GM18858 (cell line): ENCODE results near the gene LYST.
"Not testable (repeated sequence)": the region's sequence is repeated elsewhere in the genome, so short reads cannot be mapped to it uniquely, and the experiment has no call there.

Experiments
- ATAC-seq: cut with Tn5 transposase; IDR thresholded peaks from one replicate; pipeline ENCODE4 v1.9.1; 2021; ENCODE audit not compliant: unreplicated experiment

LYST gene

DNA sequence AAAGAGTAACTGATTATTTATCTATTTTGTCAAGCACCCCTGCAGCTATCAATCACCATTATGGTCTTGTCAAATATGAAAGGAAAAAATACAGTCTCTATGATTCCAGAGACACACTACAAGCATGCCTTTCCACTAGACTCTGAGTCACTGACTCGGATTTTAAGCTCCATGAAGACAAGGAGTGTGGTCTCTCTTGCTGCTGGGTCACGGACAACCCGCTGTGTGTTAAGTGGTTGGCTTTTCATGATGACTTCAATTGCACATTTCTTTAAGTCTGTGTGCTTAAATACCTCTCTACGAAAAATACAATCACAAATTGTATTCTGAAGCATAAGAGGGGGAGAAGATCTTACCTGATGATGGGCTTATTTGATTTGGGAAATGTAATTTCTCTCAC lies 203.1 kb downstream of the LYST start:
- ATAC-seq, result no peak

DNA sequence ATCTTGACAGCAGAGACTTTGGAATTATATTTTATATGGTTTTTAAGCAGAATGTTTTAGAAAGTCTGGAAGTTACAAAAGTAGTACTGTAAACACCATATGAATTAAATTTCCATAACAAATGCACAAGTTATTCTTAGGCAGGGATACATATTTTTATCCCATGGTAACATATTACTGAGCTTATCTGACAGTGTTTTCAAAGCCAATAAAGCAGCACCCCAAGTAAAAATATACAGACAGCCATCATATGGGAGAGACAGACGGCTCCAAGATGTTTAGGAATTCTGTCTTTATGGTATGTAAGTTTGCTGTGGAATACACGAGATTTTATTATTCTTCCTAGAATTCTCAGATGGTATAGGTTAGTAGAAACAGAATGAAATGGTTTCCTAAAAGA lies 205.1 kb downstream of the LYST start:
- ATAC-seq, result no peak

DNA sequence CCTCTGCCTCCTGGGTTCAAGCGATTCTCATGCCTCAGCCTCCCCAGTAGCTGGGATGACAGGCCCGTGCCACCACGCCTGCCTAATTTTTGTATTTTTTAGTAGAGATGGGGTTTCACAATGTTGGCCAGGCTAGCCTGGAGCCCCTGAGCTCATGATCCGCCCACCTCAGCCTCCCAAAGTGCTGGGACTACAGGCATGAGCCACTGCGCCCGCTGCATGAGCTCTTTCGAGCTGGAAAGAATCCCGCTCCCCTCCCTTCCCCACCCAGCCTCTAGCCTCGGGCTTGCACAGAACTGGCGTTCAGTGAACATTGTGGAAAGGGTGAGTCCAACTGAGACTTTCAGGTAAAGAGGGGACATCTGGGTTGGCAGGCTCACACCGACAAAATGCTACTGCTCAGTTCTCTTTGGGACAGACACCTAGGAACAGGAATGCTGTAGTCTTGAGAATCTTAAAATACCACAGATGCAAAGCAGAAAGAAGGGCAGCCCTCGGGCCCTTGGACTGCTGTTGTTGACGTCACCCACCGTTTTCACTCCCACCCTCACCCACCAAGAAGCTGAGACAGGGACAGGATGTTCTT lies 207.4 kb downstream of the LYST start:
- no peak for ATAC-seq

DNA sequence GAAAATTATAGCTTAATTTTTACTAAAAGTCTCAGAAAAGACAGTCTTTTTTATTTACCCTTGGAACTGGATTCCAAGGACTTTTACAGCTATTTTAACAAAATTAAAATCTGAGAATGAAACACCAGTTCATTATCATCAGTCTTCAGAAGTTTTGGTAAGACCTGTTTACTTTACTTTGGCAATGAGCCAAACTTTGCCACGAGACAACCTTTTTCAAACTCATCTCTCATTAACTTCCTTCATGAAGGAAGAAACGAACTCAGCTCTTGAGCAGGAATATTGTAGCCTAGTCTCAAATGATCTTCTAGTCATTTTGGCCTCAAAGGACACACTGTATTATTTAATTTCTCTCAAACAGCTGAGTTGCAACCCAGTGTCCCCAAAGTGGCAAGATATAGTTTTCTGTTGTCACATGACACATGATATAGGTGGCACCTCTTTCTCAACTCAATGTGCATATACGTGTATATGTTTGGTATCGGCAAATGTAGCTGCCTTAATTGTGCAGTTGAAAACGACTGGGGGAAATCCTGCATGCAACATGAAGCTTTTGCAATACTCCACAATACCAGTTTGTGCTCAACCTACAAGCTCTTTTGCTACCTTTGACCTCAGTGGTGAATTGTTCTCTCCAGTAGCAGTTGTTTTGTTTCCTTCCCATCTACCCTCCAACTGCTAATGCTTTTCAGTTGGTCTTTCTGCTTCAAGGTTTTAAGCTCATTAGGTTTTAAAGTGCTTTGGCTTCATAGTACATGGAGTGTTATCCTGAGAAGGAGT lies 208.8 kb downstream of the LYST start:
- no peak for ATAC-seq

DNA sequence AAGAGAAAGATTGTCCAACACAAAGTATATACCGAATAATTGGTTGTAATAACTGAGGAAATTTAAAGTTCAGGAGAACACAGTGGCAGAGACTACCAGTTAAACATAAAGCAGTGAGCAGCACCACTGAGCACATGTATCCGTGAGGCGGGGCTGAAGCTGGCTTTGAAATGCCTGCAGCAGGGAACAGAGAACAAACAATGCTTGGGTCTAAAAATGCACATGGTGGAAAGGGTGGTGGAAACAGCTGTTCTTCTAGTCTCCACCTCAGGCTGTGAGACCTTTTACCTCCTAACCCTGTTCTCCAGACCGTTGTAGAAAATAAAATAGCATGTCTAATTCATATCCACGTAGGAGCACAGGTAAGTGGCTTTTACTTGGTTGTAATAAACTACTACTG lies 209.4 kb downstream of the LYST start:
- ATAC-seq, result no peak

DNA sequence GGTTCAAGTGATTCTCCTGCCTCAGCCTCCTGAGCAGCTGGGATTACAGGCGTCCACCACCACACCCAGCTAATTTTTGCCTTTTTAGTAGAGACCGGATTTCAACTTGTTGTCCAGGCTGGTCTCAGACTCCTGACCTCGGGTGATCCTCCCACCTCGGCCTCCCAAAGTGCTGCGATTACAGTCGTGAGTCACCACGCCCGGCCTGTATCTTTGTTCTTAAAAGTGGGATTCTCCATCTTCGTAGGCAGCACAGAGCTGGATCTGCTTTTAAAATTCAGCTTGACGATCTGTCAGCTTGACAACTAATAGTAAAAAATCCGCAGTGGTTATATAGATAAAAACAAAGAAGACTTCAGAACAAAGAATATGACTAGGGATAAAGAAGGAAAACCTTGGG lies 214.3 kb downstream of the LYST start:
- no peak for ATAC-seq

DNA sequence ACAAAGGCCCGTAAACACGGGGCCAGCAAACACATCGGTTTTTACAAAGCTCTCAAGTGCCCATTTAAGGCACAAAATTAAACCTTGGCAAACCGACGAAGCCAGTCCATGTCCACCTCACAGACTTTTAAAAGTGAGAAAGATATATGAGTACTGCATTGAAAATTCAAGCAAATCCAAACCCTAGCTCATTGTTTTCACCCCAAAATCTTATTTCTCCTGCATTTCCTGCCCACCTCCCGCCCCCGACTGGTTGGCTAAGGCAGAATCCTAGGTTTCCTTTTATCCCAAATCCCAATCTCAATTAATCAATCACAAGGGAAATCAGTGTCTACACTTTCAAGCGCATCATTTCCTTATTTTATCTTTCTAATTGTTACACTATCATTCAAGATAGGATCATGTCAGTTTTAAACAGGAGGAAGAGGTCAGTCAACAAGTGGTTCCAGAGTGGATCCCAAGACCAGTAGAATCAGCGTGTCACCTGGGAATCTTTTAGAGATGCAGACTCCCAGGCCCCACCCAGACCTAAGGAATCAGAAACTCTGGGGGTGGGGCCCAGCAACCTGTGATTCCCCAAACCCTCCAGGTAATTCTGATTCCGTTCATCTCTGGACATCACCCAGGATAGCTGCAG lies 215.4 kb downstream of the LYST start:
- no peak for ATAC-seq

DNA sequence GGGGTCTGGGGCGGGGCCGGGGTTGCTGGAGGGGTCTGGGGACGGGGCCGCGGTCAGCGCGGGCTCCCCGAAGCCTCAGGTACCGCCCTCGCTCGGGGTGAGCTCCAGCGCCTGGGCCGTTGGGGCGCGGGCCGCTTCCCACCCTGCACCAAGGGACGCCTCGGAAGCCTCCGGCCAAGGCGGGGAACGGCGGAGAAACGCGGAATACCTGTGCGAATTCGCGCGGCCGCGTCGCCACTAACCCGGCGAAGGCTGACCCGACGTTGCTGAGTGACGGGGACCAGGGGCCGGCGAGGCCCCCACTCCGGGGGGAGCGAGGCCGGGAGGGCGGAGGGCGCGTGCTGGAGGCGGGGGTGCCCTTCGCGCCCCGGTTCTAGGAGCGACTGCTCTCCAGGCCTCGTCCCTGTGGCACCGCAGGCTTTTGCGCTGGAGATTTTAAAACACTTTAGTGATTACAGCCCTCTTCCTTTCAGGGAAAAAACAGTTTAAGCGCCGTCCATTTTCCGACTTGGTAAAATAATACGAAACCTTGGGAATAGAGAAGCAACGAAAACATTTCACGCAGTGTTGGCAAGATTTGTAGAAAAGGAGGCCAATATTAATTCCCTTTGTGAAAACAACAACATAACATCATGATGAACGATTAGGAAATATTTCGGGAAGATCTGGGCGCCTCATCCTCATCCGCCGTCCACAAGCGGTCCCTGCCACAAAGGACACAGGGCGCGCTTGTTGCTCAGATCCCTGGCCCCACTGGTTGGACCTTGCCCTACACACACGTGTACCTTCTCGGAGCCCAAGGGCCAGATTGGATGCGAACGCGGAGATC lies 216.2 kb downstream of the LYST start:
- ATAC-seq, result no peak

DNA sequence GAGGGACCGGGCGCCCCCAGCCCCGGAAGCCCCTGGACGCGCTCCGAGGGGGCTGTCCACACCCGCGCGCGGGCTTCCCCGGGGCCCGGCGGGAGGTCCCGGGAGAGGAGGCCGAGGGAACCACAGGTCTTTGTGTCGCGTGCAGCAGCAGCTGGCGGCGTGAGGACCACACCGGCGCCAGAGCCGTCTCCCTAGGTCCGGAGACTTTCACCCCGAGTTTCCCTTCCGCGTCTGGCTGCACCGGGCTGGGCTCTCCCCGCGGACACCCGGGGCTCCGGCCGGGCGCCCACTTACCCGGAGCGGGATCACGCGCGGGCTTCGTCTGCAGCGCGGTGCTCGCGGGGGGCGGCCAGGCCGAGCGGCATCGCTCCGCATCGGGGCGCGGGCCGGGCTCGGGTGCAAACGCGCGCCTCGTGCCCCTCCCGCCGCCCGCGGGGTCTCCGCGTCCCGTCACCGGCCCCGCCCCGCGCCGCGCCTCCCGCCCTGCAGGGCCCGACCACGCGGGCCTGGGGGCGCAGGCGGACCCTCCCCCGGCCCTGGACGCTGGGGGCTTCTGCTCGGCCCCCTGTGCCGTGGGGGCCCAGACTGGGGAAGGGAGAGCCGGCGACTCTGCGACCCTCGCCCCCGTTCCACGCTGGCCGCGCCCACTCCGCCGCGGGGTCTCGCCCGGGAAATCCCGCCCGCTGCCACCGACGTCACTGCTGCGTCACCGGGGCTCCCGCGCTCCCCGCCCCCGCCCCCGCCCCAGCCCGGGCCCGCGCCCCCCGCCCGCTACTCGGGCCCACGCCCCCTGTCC lies 217.1 kb downstream of the LYST start, which contains the start of gene GNG4:
TSS of gene GNG4 (minus strand) at position 417 of the 796 bp plus-strand sequence. CDS start 65,946 bp downstream, outside the sequence.
- no peak for ATAC-seq

DNA sequence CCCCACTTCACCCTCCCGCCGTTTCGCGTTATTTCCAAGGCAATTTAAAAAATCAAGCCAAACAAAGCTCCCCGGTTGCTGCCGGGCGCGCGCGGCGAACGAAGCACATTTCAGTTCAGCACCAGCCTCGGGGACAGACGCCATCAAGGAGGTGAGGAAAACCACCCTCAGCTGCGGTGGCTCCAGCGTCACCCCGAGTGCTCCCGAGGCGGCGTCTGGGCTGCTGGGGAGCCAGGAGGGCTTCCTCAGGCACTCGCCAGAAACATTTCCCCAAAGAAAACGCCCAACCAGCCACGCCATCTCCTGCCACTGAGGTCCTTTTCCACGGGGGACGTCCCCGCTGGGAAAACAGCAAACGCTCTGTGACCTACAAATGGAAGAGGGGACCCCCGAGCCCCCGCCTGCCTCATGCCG lies 217.7 kb downstream of the LYST start:
- no peak for ATAC-seq

DNA sequence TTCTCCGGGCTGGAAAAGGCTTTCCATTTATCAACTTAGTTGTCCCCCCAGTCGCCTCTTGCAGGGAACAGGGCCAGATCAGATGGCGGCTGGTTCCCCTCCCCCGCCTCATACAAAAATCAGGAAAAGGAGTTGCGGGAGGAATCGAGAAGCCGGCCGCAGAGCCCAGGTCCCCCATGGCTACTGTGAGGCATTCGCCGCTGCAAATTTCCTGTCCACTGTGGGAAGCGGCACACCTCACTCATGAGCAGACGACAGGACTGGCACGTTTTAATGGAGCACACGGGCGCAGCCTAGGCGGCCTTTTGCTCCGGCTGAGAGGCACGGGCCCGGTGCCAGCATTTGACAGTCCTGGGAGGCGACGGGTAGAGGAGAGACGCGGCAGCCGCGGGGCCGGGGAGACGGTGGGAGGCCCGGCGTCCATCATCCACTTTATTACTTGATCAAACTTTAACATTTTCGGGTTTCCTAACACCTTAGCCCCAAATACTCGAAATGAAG lies 218.2 kb downstream of the LYST start:
- ATAC-seq, result no peak

DNA sequence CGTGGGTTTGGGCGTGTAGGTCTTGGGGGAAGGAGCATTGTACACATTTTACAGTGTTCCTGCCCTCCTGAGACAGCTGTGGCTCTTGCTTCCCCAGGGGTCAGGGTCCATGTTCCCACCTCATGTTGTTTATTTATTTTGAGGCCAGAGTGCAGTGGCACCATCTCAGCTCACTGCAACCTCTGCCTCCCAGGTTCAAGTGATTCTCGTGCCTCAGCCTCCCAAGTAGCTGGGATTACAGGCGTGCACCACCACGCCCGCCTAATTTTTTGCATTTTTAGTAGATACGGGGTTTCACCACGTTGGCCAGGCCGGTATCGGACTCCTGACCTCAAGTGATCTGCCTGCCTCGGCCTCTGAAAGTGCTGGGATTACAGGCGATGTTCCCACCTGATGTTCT lies 219.2 kb downstream of the LYST start:
- not testable (repeated sequence) for ATAC-seq

DNA sequence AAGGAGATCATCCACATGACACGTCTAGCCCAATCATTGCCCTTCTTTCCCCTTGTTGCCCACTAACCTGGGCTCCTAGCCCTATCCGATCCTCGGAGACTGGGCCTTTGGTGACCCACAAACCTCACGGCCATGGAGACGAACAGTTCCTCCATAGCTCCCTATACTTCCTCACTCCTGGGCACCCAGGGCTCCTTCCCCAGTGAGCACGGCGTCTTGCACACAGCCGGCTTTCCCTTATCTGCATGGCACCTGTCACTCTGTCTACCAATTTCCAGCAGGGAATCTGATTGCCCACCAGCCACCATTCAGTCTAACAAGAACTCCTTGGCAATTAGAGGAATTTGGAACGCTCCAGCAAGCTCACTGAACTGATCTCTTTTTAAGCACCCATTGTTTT lies 220.2 kb downstream of the LYST start:
- ATAC-seq, result no peak

DNA sequence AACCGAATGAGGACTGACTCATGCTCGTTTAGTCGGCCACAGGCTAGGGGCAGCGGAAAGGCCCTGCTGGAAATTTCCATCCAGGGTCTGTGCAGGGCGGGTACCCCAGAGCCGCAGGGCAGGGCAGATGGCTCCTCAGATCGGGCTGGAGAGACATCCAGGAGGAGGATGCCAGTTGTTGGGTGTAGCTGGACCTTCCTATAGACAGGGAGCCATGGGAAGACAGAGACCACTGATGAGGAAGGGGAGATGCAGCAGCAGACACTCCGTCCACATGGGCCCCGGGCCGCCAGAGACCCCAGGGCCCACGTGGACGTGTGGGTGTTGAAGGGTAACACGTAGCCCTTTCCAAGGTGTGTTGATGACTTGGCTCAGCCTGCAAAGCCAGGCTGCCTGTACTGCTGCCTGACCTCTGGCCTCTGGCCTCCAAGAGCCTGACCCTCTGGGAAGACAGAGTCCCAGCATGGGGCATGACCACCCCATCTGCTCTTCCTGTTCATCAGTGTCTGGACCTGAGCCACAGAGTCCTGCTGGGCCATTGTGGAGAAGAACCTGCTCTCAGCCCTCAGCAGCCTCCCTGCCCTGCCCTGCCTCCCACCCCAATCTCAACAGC lies 221.9 kb downstream of the LYST start:
- ATAC-seq, result no peak

DNA sequence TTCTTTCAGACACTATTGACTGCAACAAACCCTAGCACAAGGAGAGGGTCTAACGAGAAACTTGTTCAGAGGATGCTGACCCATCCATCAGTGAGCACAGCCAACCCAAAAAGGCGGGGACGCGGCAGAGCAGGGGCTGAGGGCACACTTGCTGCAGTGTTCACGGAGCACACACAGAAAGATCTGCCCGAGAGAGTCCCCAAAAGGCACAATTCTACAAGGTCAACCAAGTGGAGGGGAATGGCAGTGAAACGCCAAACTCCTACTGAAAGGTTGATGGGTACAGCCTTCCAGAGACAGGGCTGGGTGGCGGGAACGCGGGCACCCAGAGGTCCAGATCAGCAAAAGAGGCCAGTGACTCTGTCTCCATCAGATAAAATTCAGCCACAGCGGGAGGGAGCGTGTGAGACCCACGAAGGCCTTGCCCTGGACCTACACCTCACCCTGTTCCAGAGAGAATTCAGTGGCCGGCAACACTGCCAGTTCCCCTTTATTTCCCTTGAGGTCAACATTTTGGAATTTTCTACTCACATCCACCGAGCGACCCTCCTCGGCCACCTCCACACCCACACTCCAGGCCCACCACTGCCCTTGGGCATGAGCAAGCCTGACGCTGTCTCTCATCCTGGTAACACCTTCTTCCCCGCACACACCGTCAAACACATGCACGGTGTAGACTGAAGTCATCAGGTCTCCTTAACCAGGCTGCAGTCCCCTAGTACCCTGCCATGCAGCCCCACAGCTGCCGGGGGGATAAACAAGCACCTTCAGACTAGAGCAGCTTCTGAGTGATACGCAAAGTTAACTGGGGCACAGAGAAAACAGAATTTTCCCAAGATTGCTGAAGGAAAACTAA lies 222.6 kb downstream of the LYST start:
- no peak for ATAC-seq

DNA sequence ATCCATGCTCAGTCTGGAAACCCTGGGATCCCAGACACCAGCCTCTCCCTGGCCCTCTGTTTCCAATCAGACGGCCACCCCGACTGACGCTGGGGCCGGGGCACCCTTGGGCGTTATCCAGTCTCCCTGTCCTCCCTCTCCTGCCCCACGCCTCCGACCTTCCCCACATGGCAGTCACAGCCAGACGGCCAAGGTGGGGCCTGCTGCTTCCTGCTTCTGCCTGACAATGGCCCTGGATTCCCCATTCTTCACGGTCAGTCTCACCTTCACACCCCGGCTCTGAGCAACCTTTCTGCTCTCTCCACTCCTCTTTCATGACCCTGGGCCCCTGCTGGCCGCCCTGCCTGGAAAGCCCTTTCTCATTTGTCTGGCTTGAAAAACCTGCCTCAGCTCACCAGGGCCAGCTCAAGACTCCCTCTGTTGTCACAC lies 223.7 kb downstream of the LYST start:
- ATAC-seq, result no peak

DNA sequence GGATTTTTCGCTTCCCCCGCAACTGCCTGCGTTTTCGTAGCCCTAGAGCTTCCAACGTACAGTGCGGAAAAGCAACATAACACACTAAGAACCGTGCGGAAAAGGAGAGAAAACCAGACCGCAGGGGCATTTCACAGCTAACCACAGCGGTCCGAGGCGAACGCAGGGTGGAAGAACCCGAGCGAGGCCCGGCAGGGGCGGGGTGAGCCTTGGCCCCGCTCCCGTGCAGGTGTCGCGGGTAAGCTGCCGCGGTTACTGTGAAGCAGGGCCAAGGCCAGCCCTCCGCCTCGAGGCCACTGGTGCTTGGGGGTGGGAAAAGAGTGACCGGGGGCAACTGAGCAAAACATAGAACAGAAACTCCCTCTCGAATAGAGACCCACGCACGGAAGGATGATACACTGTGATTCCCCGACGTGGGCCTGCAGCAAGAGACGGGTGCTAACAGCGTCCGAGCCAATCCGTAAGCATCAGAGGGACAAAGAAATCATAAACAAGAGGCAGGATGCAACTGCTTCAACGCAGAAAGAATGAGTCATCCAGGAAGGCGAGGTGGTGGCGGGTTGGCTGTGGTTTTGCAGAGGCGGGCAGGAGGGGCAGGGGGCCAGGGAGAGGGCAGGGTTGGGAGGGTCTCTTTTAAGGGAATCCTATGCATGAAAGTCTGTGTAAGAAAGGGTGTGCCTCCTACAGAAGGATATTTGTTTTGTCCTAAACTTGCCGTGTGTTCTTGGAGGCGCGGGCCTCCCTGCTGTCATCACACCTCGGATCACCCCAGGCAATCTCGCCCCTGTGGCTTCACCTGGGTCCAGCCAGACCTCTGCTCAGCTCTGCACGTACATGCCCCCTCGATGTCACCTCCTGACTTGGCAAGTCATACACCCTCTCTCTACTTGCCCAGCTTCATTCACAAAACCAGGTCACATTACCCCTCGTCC lies 224.4 kb downstream of the LYST start:
- no peak for ATAC-seq

DNA sequence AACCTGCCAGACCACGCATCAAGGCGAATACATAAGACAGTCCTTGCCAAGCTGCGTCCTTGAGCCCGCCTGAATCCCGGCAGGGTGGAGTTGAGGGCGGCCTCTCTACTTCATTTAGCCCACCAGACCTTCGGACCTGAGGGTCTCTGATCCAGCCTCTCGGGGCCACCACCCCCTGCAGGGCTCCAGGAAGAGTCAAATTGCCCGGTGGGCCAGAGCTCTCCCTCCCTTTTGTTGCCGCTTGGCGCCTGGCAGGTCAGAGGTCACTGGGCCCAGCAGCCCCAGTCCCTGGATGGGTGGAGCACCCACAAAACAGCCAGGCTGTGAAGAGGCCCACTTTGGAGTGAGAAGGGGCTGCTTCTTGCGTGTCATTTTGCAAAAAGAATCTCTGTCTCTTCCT lies 226.1 kb downstream of the LYST start:
- ATAC-seq, result no peak
